ENCODE data around the gene PTPRA. TPM values are rescaled to one million over a fixed set of nuclear protein-coding genes. Genes with fewer than 3 reads are reported as not detected.

PTPRA gene
- total and polyA plus RNA-seq, 2 of the 8 experiments (the other 6 are each of a cell fraction or from before 2014, with no cell fraction given): 47.7 to 51.3 TPM

DNA sequence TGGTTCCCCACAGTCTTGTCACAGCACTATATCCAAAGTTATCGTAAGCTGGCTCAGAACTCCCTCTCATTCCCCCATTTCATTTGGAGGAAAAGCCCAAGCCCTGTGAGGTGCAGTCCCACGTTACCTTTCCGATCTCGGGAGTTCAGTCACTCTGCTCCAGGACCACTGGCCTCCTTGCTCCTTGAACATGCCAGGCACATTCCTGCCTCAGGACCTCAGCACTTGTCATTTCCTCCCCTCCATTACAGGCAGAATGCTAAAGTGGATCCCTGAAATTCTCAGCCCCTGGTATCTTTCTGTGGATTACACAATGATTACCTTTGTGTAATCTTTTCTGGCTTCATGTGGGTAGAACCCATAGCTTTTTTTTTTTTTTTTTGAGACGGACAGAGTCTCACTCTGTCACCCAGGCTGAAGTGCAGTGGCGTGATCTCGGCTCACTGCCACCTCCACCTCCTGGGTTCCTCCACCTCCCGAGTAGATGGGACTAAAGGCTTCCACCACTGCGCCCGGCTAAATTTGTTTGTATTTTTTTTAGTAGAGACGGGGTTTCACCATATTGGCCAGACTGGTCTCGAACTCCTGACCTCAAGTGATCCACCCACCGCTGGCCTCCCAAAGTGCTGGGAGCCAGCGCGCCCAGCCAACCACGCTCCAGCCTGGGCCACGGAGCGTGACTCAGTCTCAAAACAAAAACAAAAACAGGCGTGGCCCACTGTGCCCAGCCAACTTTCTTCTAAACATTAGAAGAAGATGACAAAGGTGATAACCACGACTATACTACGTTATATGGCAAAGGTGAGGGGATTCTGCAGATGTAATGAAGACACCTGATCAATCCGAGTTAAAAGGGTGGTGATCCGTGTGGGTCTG lies 194.1 kb downstream of the PTPRA start:
- peaks cover 3% of the 10 kb centered on the region; the same call in 1 of the 2 replicates for H3K23me2 ChIP-seq (ENCODE audit: low read depth, low read length)
- no peaks in the 10 kb centered on the region for H3K79me1 ChIP-seq (ENCODE audit: low read depth, low read length)
- no peak overlapping the region for H2BK20ac ChIP-seq (ENCODE audit: low read length)
- peaks cover 0 to 5% (median 0%) of the 10 kb centered on the region in 4 experiments; a peak in 3 of 7 replicates for H3K4me1 ChIP-seq (replicated peaks in 1 of 4; ENCODE audit: control insufficient read depth in 3 of 4, insufficient read depth in 4 of 4, low read length in 3 of 4)
- peaks cover 0 to under 1% of the 10 kb centered on the region in 2 experiments; a peak in 1 of 4 replicates for H3K9me3 ChIP-seq (ENCODE audit: insufficient read depth in 2 of 2, low read depth in 1 of 2, low read length in 1 of 2)
- no peak overlapping the region for H4K8ac ChIP-seq (ENCODE audit: extremely low read depth, insufficient read depth, low read length)
- no peak for DNase-seq (ENCODE audit: low read depth in 1 of 2, low spot score in 2 of 2)
- H2BK120ac ChIP-seq (replicated peaks; ENCODE audit: low read depth, low read length): no peak overlapping the region
- H3K23ac ChIP-seq (ENCODE audit: insufficient read length): no peak overlapping the region
- no peak overlapping the region for H4K91ac ChIP-seq (replicated peaks; ENCODE audit: insufficient read length, low read length)
- no peak overlapping the region for H3K56ac ChIP-seq (replicated peaks; ENCODE audit: insufficient read length, low read depth, low read length)
- no peak overlapping the region for H2BK15ac ChIP-seq (ENCODE audit: low read length)
- FAIRE-seq: no peak
- no peak overlapping the region for H3K9ac ChIP-seq (replicated peaks in 1 of 4; ENCODE audit: extremely low read depth in 1 of 4, low read depth in 3 of 4, low read length in 3 of 4)
- H2BK12ac ChIP-seq (ENCODE audit: low read depth, low read length): no peak overlapping the region
- no peak overlapping the region for H2AFZ ChIP-seq (ENCODE audit: low read length)
- no peak overlapping the region for H3K4ac ChIP-seq (replicated peaks; ENCODE audit: insufficient read length, low read depth, low read length)
- no peak overlapping the region for H3K14ac ChIP-seq (ENCODE audit: insufficient read length)
- H2AK5ac ChIP-seq (ENCODE audit: low read depth, low read length): no peak overlapping the region
- no peak overlapping the region for H3K4me3 ChIP-seq (ENCODE audit: extremely low read depth in 1 of 4, insufficient read depth in 2 of 4, low read depth in 3 of 4, low read length in 4 of 4)
- H4K20me1 ChIP-seq (replicated peaks in 1 of 2; ENCODE audit: control insufficient read depth in 1 of 2, insufficient read depth in 2 of 2, low read length in 2 of 2): no peaks in the 10 kb centered on the region
- no peaks in the 10 kb centered on the region for H3K36me3 ChIP-seq (ENCODE audit: control insufficient read depth in 2 of 4, insufficient read depth in 4 of 4, low read length in 3 of 4)
- H3K79me2 ChIP-seq (ENCODE audit: control insufficient read depth in 1 of 2, insufficient read depth in 2 of 2, low read length in 2 of 2): no peaks in the 10 kb centered on the region
- ChIA-PET CTCF (ENCODE audit: partially characterized antibody) (interaction anchor here (0.6 to 4.6 kb wide), 4 partner anchors 12 to 943 kb away, joined by 3 to 23 read pairs (median 8); no protein-coding TSS in a partner anchor), POLR2A (ENCODE audit: partially characterized antibody) (no interaction called here)
- H3K4me2 ChIP-seq (ENCODE audit: insufficient read depth in 1 of 2, low read depth in 2 of 2, low read length in 2 of 2): no peak overlapping the region
- no peak overlapping the region for H3K27ac ChIP-seq (ENCODE audit: low read depth, low read length)
- no peak overlapping the region for H4K5ac ChIP-seq (ENCODE audit: insufficient read length, low read depth, low read length)
- peaks cover 4 to 20% (median 15%) of the 10 kb centered on the region in 4 experiments for H3K27me3 ChIP-seq (replicated peaks in 1 of 4; ENCODE audit: control insufficient read depth in 3 of 4, extremely low read depth in 1 of 4, insufficient read depth in 3 of 4, low read length in 3 of 4)
- no peak overlapping the region for H3K18ac ChIP-seq (ENCODE audit: extremely low read depth, low read length)
- WGBS, 2 experiments (ENCODE audit: extremely low coverage in 1 of 2, insufficient coverage in 1 of 2, insufficient read length in 1 of 2, insufficient replicate concordance in 2 of 2, low coverage in 1 of 2, low lambda C conversion rate in 2 of 2, missing lambda C conversion rate in 1 of 2): 89% methylated on average over 22 of the region's 23 CpGs; no CpG with 5 or more reads in 1 of the 2 experiments
- H2BK5ac ChIP-seq (ENCODE audit: low read depth, low read length): no peak overlapping the region
- TF ChIP-seq POLR2A (IDR thresholded peaks at IDR 0.05; ENCODE audit: control extremely low read depth in 1 of 2, low read depth in 2 of 2, low read length in 2 of 2) (no peak), YY1 (IDR thresholded peaks at IDR 0.05; ENCODE audit: low read depth, low read length) (no peak), JUND (IDR thresholded peaks at IDR 0.05; ENCODE audit: low read length) (no peak), FOSL1 (IDR thresholded peaks at IDR 0.05; ENCODE audit: insufficient read depth, low read depth, low read length) (no peak), HDAC6 (IDR thresholded peaks at IDR 0.05; ENCODE audit: low read depth, low read length) (no peak), CBX8 (IDR thresholded peaks at IDR 0.05; ENCODE audit: borderline replicate concordance, low read depth, low read length) (no peak), CEBPB (IDR thresholded peaks at IDR 0.05; ENCODE audit: low read depth, low read length) (no peak), RXRA (IDR thresholded peaks at IDR 0.05; ENCODE audit: insufficient read depth, low read depth, low read length) (no peak), SAP30 (IDR thresholded peaks at IDR 0.05; ENCODE audit: insufficient read depth, insufficient replicate concordance, low read length) (no peak), SP4 (IDR thresholded peaks at IDR 0.05; ENCODE audit: low read length) (no peak), POU5F1 (IDR thresholded peaks at IDR 0.05; ENCODE audit: low read depth, low read length) (no peak), TBP (IDR thresholded peaks at IDR 0.05; ENCODE audit: low read depth, low read length) (no peak), CTBP2 (IDR thresholded peaks at IDR 0.05; ENCODE audit: borderline replicate concordance, insufficient read depth, insufficient read length, low read length) (no peak)
